Measurements from ENCODE around the gene RFX4. TPM values are rescaled to one million over a fixed set of nuclear protein-coding genes. Genes with fewer than 3 reads are reported as not detected.

RFX4 gene
- total RNA-seq, 4 donors from 2014 or later = not detected

DNA sequence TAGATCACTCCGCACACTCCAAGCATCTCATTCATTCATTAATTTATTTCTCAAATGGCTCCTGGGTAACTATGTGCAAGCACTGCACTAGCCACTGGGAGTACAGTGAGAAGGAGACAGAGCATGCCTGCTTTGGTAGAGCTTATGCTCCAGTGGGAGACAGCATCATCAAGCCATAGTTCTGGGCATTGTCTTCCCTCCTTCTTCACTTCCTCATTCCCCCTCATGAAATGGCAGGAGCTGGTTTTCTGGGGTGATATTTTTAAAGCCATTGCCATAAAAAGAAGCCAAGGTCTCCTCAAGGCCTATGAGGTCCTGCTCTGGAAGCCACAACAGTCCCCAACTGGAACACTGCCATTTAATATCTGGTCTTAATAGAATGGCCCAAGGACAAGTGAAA is 171.5 kb downstream of the RFX4 start:
- H3K4me3 ChIP-seq = no peak overlapping the region
- intact Hi-C loops (cut with DNase I; ENCODE audit: low total_unique reads) = no loop called here

DNA sequence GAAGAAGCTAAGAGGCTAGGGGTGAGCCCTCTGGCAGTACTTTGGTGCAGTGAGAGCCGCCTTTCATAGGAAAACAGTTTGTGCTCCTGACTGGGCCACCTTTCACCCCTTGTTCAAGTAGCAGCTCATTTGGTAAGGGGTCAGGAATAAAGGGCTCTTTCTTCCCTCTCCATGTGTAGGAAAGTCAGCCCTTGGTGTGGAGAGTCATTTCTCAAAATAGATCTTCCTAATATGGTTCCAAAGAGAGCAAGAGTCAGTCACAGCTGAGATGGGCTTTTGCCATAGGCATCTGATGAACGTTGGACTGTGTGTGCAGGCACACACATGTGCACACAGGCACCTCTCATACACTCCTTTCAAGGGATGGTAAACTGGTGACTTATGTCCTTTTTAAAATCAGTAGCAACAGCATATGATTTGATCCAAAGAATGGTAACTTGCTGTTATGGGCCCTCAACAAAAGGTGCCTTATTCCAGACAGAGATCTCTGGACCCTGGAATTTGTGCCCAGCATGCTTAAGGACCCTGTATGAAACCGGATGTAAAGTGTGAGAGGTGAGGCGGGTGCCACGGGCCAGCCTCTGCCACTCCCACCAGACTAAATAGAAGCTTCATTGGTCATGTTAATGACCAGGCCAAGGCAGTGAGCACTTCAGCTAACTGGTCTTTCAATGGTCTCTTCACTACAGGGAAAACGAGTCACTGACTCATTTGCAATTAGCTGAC is 175.0 kb downstream of the RFX4 start:
- ATAC-seq (peak; percentile 65 to 73), DNase-seq (no peak)
- H3K36me3 ChIP-seq = no peaks in the 10 kb centered on the region
- no peak for TF ChIP-seq POLR2A (IDR thresholded peaks at IDR 0.05)
- TF ChIP-seq, protein P1, sequence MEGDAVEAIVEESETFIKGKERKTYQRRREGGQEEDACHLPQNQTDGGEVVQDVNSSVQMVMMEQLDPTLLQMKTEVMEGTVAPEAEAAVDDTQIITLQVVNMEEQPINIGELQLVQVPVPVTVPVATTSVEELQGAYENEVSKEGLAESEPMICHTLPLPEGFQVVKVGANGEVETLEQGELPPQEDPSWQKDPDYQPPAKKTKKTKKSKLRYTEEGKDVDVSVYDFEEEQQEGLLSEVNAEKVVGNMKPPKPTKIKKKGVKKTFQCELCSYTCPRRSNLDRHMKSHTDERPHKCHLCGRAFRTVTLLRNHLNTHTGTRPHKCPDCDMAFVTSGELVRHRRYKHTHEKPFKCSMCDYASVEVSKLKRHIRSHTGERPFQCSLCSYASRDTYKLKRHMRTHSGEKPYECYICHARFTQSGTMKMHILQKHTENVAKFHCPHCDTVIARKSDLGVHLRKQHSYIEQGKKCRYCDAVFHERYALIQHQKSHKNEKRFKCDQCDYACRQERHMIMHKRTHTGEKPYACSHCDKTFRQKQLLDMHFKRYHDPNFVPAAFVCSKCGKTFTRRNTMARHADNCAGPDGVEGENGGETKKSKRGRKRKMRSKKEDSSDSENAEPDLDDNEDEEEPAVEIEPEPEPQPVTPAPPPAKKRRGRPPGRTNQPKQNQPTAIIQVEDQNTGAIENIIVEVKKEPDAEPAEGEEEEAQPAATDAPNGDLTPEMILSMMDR (IDR thresholded peaks at IDR 0.05 in 4 of 5, conservative IDR thresholded peaks at IDR 0.05 in 1 of 5) = no peak
- H3K9me3 ChIP-seq = no peaks in the 10 kb centered on the region
- in situ Hi-C loops (cut with MboI; ENCODE audit: low sequenced_read_pairs in 4 of 4) (no loop called here), intact Hi-C loops (cut with DNase I; ENCODE audit: low total_unique reads) (no loop called here)
- H3K27ac ChIP-seq = peak overlapping the region in 3 of 4 donors; percentile 37 to 68 (median 66)
- H3K4me1 ChIP-seq = peaks cover 9 to 24% of the 10 kb centered on the region in 2 donors
- no peaks in the 10 kb centered on the region for H3K27me3 ChIP-seq
- no peak overlapping the region for H3K4me3 ChIP-seq

More for the DNA sequence above, 171.5 kb downstream of the RFX4 start:
- no peak for ATAC-seq
- TF ChIP-seq POLR2A (IDR thresholded peaks at IDR 0.05) = no peak
- TF ChIP-seq, protein P1 (IDR thresholded peaks at IDR 0.05 in 4 of 5, conservative IDR thresholded peaks at IDR 0.05 in 1 of 5) = no peak
- H3K4me1 ChIP-seq = peaks cover 9 to 18% of the 10 kb centered on the region in 2 donors
- in situ Hi-C loops (cut with MboI; ENCODE audit: low sequenced_read_pairs in 4 of 4) = no loop called here
- no peaks in the 10 kb centered on the region for H3K36me3 ChIP-seq
- no peak for DNase-seq
- no peaks in the 10 kb centered on the region for H3K9me3 ChIP-seq
- H3K27me3 ChIP-seq = no peaks in the 10 kb centered on the region
- no peak overlapping the region for H3K27ac ChIP-seq

DNA sequence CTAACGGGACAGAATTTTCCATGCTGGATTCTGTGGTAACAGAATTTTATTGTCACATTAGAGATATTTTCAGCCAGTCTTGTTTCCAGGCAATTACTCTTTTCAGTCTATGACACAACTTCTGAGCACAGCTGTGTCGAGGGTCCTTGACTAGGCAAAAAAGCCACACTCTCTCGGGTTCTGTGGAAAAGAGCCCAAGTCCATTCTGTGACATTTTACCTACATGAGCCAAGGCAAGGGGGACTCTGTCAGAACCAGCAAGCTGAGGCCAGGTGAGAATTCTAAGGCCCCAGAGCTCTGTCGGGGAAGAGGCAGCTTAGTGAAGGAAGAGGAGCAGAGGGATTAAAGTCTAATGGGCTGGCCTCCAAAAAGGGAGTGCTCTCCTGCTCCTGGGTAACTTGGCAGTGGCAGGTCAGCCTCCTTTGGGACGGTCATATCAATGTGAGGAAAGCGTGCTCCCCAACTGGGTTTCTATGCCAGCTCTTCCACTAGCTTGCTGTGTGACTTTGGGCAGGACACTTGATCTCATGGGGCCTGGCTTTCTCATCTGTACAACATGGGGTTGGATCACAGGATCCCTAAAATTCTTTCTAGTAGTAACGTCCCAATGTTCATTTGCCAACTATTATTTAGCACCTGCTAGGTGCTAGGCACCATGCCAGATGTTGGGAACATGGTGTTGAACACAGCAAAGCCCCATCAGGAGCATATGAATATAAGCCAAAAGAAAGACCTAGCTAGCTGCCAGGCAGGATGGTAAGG is 175.7 kb downstream of the RFX4 start:
- DNase-seq = no peak
- TF ChIP-seq POLR2A (IDR thresholded peaks at IDR 0.05) = no peak
- TF ChIP-seq, protein P1 (IDR thresholded peaks at IDR 0.05 in 4 of 5, conservative IDR thresholded peaks at IDR 0.05 in 1 of 5) = no peak
- in situ Hi-C loops (cut with MboI; ENCODE audit: low sequenced_read_pairs in 4 of 4) (no loop called here), intact Hi-C loops (cut with DNase I; ENCODE audit: low total_unique reads) (no loop called here)
- peaks cover 9 to 24% of the 10 kb centered on the region in 2 donors for H3K4me1 ChIP-seq
- peak; percentile 23 to 26 for ATAC-seq
- H3K36me3 ChIP-seq = no peaks in the 10 kb centered on the region
- no peaks in the 10 kb centered on the region for H3K27me3 ChIP-seq
- no peaks in the 10 kb centered on the region for H3K9me3 ChIP-seq
- peak overlapping the region; percentile 5 to 68 (median 52) for H3K27ac ChIP-seq
- no peak overlapping the region for H3K4me3 ChIP-seq

DNA sequence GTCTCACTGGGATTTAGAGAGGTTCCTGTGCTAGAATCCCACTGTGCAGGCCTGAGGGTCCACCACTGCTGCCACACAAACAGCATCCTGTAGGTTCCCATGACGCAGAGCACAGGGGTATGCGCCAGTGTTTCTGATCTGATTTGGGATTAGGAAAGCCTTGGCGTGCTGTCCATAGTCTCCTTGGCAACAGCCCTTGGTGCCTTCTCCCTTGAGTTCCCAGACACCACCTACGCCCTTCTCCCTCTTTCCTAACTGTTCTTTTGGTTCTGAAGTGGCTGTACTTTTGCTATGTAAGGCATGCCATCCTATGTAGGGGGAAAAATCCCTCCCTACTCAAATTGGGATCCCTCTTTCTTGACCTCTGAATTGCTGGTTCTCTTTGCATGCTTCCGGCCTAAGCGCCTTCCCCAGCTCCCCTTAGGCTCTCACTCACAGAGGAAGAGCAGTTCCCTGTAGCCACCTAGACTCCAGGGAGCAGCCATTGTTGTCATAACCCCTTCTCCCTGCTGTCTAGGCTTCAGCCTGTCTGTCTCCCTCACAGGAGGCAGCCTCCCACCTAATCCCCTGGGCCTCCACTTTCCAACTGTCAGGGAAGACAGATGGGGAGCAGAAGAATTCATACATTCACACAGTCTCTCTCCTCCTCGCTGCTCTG is 176.9 kb downstream of the RFX4 start:
- Histone ChIP-seq H3K9me3 (no peaks in the 10 kb centered on the region), H3K27ac (peak overlapping the region; percentile 5 to 68 (median 55)), H3K27me3 (no peaks in the 10 kb centered on the region), H3K4me3 (no peak overlapping the region), H3K36me3 (no peaks in the 10 kb centered on the region), H3K4me1 (peaks cover 9 to 24% of the 10 kb centered on the region in 2 donors)
- no peak for DNase-seq
- in situ Hi-C loops (cut with MboI; ENCODE audit: low sequenced_read_pairs in 4 of 4) = no loop called here
- ATAC-seq = no peak
- TF ChIP-seq POLR2A (IDR thresholded peaks at IDR 0.05) = no peak
- TF ChIP-seq, protein P1 (IDR thresholded peaks at IDR 0.05 in 4 of 5, conservative IDR thresholded peaks at IDR 0.05 in 1 of 5) = no peak
- intact Hi-C loops (cut with DNase I; ENCODE audit: low total_unique reads) = no loop called here

All from gastrocnemius medialis (tissue), 4 donors.